Measurements from ENCODE around the gene KCNQ5.

KCNQ5 gene

DNA sequence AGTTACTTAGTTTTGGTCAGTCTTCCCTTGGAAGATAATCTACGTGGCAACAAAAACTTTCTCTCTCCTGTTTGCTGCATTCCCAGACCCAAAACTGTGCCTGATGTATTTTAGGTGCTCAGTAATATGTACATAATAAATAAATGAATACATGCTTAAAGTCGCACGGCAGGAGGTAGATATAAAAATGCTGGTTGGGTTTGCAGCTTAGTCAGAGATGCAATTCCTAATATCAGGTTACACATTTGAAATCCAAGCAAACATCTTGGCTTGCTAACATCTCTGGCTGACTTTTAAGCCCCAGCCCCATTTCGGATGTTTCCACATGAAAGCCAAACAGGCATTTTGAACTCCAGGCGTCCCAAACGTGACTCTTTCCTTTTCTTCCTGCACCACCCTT lies 91.0 kb downstream of the KCNQ5 start:
- Histone ChIP-seq H3K9me3 (ENCODE audit: control insufficient read depth, insufficient read depth, low read length) (no peaks in the 10 kb centered on the region), H3K4me1 (ENCODE audit: control insufficient read depth, low read length) (no peaks in the 10 kb centered on the region), H4K20me1 (ENCODE audit: control insufficient read depth, insufficient read depth, low read depth, low read length) (no peaks in the 10 kb centered on the region), H3K27me3 (ENCODE audit: control insufficient read depth, low read length) (no peaks in the 10 kb centered on the region), H3K9me2 (replicated peaks; ENCODE audit: control insufficient read depth, low read length) (no peaks in the 10 kb centered on the region), H3F3A (ENCODE audit: control insufficient read depth, insufficient read depth) (no peaks in the 10 kb centered on the region), H3K4me3 (ENCODE audit: low read length) (no peak overlapping the region), H3K36me3 (ENCODE audit: control insufficient read depth, low read length) (peaks cover 16% of the 10 kb centered on the region), H3K4me2 (ENCODE audit: low read length) (no peak overlapping the region), H3K27ac (ENCODE audit: low read depth, low read length) (no peak overlapping the region), H3K79me2 (ENCODE audit: control insufficient read depth, low read length) (peaks cover 83% of the 10 kb centered on the region)
- TF ChIP-seq EZH2phosphoT487 (IDR thresholded peaks at IDR 0.05; ENCODE audit: borderline replicate concordance, low read length) (no peak), CTCF (IDR thresholded peaks at IDR 0.05; ENCODE audit: low read depth, low read length, poor library complexity, severe bottlenecking) (no peak)

- Histone ChIP-seq H3K9me2 (replicated peaks; ENCODE audit: control insufficient read depth, low read length) (no peaks in the 10 kb centered on the region), H3K4me3 (ENCODE audit: low read length) (no peak overlapping the region), H3K27ac (ENCODE audit: low read depth, low read length) (no peak overlapping the region), H3K9me3 (ENCODE audit: control insufficient read depth, insufficient read depth, low read length) (no peaks in the 10 kb centered on the region), H3F3A (ENCODE audit: control insufficient read depth, insufficient read depth) (no peaks in the 10 kb centered on the region), H3K79me2 (ENCODE audit: control insufficient read depth, low read length) (peaks cover 81% of the 10 kb centered on the region), H3K4me1 (ENCODE audit: control insufficient read depth, low read length) (peaks cover 9% of the 10 kb centered on the region), H3K27me3 (ENCODE audit: control insufficient read depth, low read length) (no peaks in the 10 kb centered on the region), H4K20me1 (ENCODE audit: control insufficient read depth, insufficient read depth, low read depth, low read length) (no peaks in the 10 kb centered on the region), H3K4me2 (ENCODE audit: low read length) (no peak overlapping the region), H3K36me3 (ENCODE audit: control insufficient read depth, low read length) (peaks cover 15% of the 10 kb centered on the region)
- no peak for TF ChIP-seq EZH2phosphoT487 (IDR thresholded peaks at IDR 0.05; ENCODE audit: borderline replicate concordance, low read length)
- no peak for TF ChIP-seq CTCF (IDR thresholded peaks at IDR 0.05; ENCODE audit: low read depth, low read length, poor library complexity, severe bottlenecking)
These were observed 93.3 kb downstream of the KCNQ5 start for GRCh38 chr6:72715119-72715518.

DNA sequence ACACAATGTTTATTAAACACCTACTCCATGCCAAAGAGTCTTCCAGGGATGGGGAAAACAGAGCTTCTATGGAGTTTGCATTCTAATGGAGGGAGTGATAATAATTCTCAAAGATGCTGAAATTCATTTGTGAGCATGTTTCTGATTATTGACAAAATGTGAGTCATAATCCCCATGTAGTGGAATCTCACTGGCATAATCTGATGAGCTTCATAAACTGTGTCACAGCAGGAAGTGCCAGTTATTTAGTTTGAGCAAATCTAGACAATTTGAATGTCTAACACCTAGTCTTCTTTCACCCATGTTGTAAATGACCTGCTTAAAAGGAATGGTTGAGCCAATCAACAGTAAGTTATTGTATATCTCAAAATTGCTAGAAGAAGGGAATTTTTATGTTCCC lies 95.1 kb downstream of the KCNQ5 start:
- no peak overlapping the region for H3K4me3 ChIP-seq (ENCODE audit: low read length)
- H3K4me1 ChIP-seq (ENCODE audit: control insufficient read depth, low read length) = peaks cover 27% of the 10 kb centered on the region
- H3K36me3 ChIP-seq (ENCODE audit: control insufficient read depth, low read length) = peaks cover 12% of the 10 kb centered on the region
- peaks cover 78% of the 10 kb centered on the region for H3K79me2 ChIP-seq (ENCODE audit: control insufficient read depth, low read length)
- H3K27me3 ChIP-seq (ENCODE audit: control insufficient read depth, low read length) = no peaks in the 10 kb centered on the region
- no peak overlapping the region for H3K4me2 ChIP-seq (ENCODE audit: low read length)
- no peaks in the 10 kb centered on the region for H3K9me3 ChIP-seq (ENCODE audit: control insufficient read depth, insufficient read depth, low read length)
- no peaks in the 10 kb centered on the region for H3F3A ChIP-seq (ENCODE audit: control insufficient read depth, insufficient read depth)
- peaks cover 5% of the 10 kb centered on the region; the same call in 1 of the 2 replicates for H4K20me1 ChIP-seq (ENCODE audit: control insufficient read depth, insufficient read depth, low read depth, low read length)
- H3K27ac ChIP-seq (ENCODE audit: low read depth, low read length) = no peak overlapping the region
- no peaks in the 10 kb centered on the region for H3K9me2 ChIP-seq (replicated peaks; ENCODE audit: control insufficient read depth, low read length)
- TF ChIP-seq CTCF (IDR thresholded peaks at IDR 0.05; ENCODE audit: low read depth, low read length, poor library complexity, severe bottlenecking) = no peak
- no peak for TF ChIP-seq EZH2phosphoT487 (IDR thresholded peaks at IDR 0.05; ENCODE audit: borderline replicate concordance, low read length)

Measured in DOHH2 (cell line).